GM23248 (cell line): ENCODE results near the gene HAVCR1. TPM values are rescaled to one million over a fixed set of nuclear protein-coding genes. Genes with fewer than 3 reads are reported as not detected.

Source experiments
- DNase-seq: peaks from one replicate; pipeline ENCODE4 v3.0.0-alpha.2; 2015
- H2AFZ ChIP-seq: fragments of 200-600 bp; sonication (generic); 2 replicates; pipeline ENCODE4 v1.6.1; 2016; ENCODE audit warnings: antibody characterized with exemption
- H3F3A ChIP-seq: fragments of 200-600 bp; sonication (generic); 2 replicates; pipeline ENCODE4 v1.6.1; 2016; ENCODE audit warnings: mild to moderate bottlenecking, antibody characterized with exemption, mixed run types; ENCODE audit not compliant: insufficient read depth
- H3K27ac ChIP-seq: fragments of 200-600 bp; sonication (generic); 2 replicates; pipeline ENCODE4 v1.5.1; 2016; ENCODE audit warnings: mild to moderate bottlenecking
- H3K27me3 ChIP-seq: fragments of 200-600 bp; sonication (generic); replicated peaks from 2 replicates; pipeline ENCODE4 v1.6.1; 2016; ENCODE audit warnings: mild to moderate bottlenecking; ENCODE audit not compliant: insufficient read depth
- H3K36me3 ChIP-seq: fragments of 200-600 bp; sonication (generic); 2 replicates; pipeline ENCODE4 v1.6.1; 2016; ENCODE audit warnings: low read depth, mild to moderate bottlenecking
- H3K4me1 ChIP-seq: fragments of 200-600 bp; sonication (generic); 2 replicates; pipeline ENCODE4 v1.6.1; 2016; ENCODE audit warnings: mild to moderate bottlenecking; ENCODE audit not compliant: insufficient read depth
- H3K4me2 ChIP-seq: fragments of 200-600 bp; sonication (generic); one replicate; pipeline ENCODE4 v1.6.1; 2016; ENCODE audit warnings: mild to moderate bottlenecking; ENCODE audit not compliant: unreplicated experiment
- H3K4me3 ChIP-seq: fragments of 200-600 bp; sonication (generic); 2 replicates; pipeline ENCODE4 v1.5.1; 2016; ENCODE audit warnings: mild to moderate bottlenecking
- H3K79me2 ChIP-seq: fragments of 200-600 bp; sonication (generic); 2 replicates; pipeline ENCODE4 v1.6.1; 2016; ENCODE audit warnings: mild to moderate bottlenecking; ENCODE audit not compliant: insufficient read depth
- H3K9ac ChIP-seq: fragments of 200-600 bp; sonication (generic); 2 replicates; pipeline ENCODE4 v1.6.1; 2016; ENCODE audit warnings: mild to moderate bottlenecking
- H3K9me2 ChIP-seq: fragments of 200-600 bp; sonication (generic); 2 replicates; pipeline ENCODE4 v1.6.1; 2016; ENCODE audit warnings: mixed run types, mild to moderate bottlenecking, moderate library complexity; ENCODE audit not compliant: insufficient read depth
- H3K9me3 ChIP-seq: fragments of 200-600 bp; sonication (generic); one replicate; pipeline ENCODE4 v1.6.1; 2017; ENCODE audit warnings: low read depth
- H4K20me1 ChIP-seq: fragments of 200-600 bp; sonication (generic); 2 replicates; pipeline ENCODE4 v1.6.0; 2016; ENCODE audit not compliant: insufficient read depth
- EZH2 ChIP-seq: fragments of 200-600 bp; sonication (generic); IDR thresholded peaks from 2 replicates; pipeline ENCODE4 v1.6.1; 2018; ENCODE audit warnings: antibody characterized with exemption, mild to moderate bottlenecking; ENCODE audit not compliant: insufficient read depth, poor library complexity, severe bottlenecking
- EZH2phosphoT487 ChIP-seq: fragments of 200-600 bp; sonication (generic); IDR thresholded peaks from 2 replicates; pipeline ENCODE4 v1.6.1; 2018; ENCODE audit warnings: antibody characterized with exemption, moderate library complexity, mild to moderate bottlenecking, low read depth; ENCODE audit not compliant: insufficient read depth
- WGBS, 2 experiments: methylation state at CpG; one replicate each; pipeline ENCODE4 v1.1.6; 2015 to 2017; ENCODE audit warnings: low lambda C conversion rate in 2 of 2, low coverage in 1 of 2; ENCODE audit errors: missing lambda C conversion rate in 2 of 2; 5-methylcytosine and 5-hydroxymethylcytosine counted together
- in situ Hi-C: fragments of 300-500 bp; cut with MboI; formaldehyde crosslinking; loops from 2 replicates; pipeline ENCODE4 v1.15.0; 2020
- polyA plus RNA-seq: library from polyadenylated mRNA; unstranded; fragments of >200 nt; fragmentation: Nextera tagmentation; extraction: Ambion mirVana; gene quantifications from 2 replicates; pipeline ENCODE4 v1.2.1, GENCODE V29; 2016
- total RNA-seq: library from RNA; depleted of rRNA; stranded (reverse); fragments of >200 nt; shearing (Covaris generic); gene quantifications from 2 replicates; pipeline ENCODE4 v1.2.3, GENCODE V29; 2014

HAVCR1 gene
- total and polyA plus RNA-seq, 2 experiments from 2014 or later: not detected

DNA sequence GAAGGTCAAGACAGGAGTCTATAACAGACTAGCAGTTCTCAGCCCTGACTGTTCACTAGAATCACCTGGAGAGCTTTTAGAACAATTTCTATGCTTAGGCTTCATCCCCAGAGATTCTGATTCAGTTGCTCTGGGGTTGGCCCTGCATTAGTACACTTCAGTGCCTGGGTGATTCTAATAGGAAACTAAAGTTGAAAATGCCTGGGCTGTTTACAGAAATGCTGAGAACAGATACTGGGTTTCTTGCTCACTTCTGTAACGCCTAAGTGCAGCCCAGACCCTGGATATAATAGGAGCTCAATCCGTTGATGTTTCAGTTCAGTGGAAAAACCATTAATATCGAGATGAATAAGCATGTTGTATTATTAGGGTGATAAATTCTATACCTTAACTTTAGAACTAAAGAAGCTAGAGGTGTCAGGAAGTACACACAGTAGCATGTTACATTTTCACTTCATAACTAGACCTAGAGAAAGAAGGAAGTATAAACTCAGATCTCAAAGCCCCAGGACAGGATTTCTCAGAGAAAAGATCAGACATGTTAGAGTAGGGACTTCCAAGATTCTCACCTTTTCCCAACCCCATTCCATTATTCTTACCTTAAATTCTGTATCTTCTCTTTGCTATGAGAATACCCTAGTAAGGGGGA is 29.6 kb upstream of the HAVCR1 start:
- Histone ChIP-seq H2AFZ (no peak overlapping the region), H3K9me2 (no peaks in the 10 kb centered on the region), H3F3A (no peaks in the 10 kb centered on the region), H3K27ac (no peak overlapping the region), H3K36me3 (no peaks in the 10 kb centered on the region), H3K4me3 (no peak overlapping the region), H4K20me1 (no peaks in the 10 kb centered on the region), H3K9me3 (no peaks in the 10 kb centered on the region), H3K27me3 (0 out of 2 replicates have a peak, but pooled peaks cover 6% of the 10 kb centered on the region), H3K79me2 (no peaks in the 10 kb centered on the region), H3K4me2 (no peak overlapping the region), H3K4me1 (no peaks in the 10 kb centered on the region), H3K9ac (no peak overlapping the region)
- in situ Hi-C loops: no loop called here
- no peak for DNase-seq
- TF ChIP-seq EZH2phosphoT487: no peak
- no peak for TF ChIP-seq EZH2
- 36 to 41% methylated on average over 3 of the region's 3 CpGs for WGBS, 2 experiments

DNA sequence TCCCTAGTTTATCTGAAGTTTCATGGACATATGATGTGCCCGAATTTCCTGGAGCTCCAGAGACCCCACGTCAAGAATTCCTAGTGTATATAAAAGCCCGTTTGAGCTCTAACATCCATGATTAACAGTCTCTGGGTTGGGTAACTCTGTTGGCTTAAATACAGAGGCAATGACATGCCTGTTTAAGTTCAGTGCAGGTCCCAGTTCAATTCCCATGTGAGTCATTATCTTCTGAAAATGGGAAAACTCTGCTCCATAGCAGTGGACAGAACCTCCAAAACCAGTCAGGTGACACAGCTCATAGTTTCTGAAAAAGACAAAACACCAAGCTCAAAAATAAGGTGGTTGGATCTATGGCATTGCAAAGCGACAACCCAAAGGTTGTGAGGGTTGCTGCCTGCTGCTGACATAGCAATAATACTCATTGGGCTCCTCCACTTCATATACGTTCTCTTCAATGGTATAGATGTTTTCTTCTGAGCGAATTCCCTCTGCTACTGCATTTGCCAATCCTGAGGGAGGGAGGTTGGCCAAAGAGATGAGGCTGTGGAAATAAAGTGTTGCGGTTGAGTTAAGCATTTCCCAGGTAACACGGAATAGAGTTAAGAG is 27.9 kb upstream of the HAVCR1 start:
- no peaks in the 10 kb centered on the region for H3K9me3 ChIP-seq
- no peaks in the 10 kb centered on the region for H3K9me2 ChIP-seq
- in situ Hi-C loops: no loop called here
- H3K27me3 ChIP-seq: 0 out of 2 replicates have a peak, but pooled peaks cover 6% of the 10 kb centered on the region
- no peak for DNase-seq
- H3K4me3 ChIP-seq: no peak overlapping the region
- H3K4me1 ChIP-seq: no peaks in the 10 kb centered on the region
- WGBS, 2 experiments: 49 to 55% methylated on average over 8 of the region's 8 CpGs
- H3K27ac ChIP-seq: no peak overlapping the region
- no peak overlapping the region for H3K4me2 ChIP-seq
- no peak overlapping the region for H3K9ac ChIP-seq
- TF ChIP-seq EZH2: no peak
- no peak for TF ChIP-seq EZH2phosphoT487
- no peaks in the 10 kb centered on the region for H4K20me1 ChIP-seq
- no peaks in the 10 kb centered on the region for H3F3A ChIP-seq
- no peaks in the 10 kb centered on the region for H3K79me2 ChIP-seq
- no peaks in the 10 kb centered on the region for H3K36me3 ChIP-seq
- H2AFZ ChIP-seq: no peak overlapping the region

DNA sequence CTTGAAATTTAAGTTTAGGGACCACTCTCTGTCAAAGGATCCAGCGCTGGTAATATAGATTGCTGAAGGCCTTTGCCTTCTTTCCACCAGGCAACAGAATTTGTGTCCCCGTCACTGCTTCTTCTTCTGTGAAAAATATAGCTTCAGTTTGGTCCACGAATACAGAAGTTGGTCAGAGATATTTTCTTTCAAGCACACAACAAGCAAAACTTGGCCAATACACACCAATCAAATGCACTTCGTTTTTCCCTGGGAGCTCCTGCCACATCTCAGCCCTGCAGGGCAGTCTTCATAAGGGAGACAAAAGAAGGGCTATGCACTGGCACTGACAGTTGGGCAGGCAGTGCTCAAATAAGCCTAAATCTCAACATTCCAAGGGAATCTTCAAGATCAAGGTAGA is 27.0 kb upstream of the HAVCR1 start:
- Histone ChIP-seq H3K36me3 (no peaks in the 10 kb centered on the region), H4K20me1 (no peaks in the 10 kb centered on the region), H3K4me1 (no peaks in the 10 kb centered on the region), H2AFZ (no peak overlapping the region), H3K4me3 (no peak overlapping the region), H3K9me3 (no peaks in the 10 kb centered on the region), H3F3A (no peaks in the 10 kb centered on the region), H3K27me3 (0 out of 2 replicates have a peak, but pooled peaks cover 6% of the 10 kb centered on the region), H3K27ac (no peak overlapping the region), H3K4me2 (no peak overlapping the region), H3K79me2 (no peaks in the 10 kb centered on the region), H3K9me2 (no peaks in the 10 kb centered on the region), H3K9ac (no peak overlapping the region)
- in situ Hi-C loops: no loop called here
- TF ChIP-seq EZH2phosphoT487: no peak
- TF ChIP-seq EZH2: no peak
- 39 to 42% methylated on average over 4 of the region's 4 CpGs for WGBS, 2 experiments
- DNase-seq: no peak

DNA sequence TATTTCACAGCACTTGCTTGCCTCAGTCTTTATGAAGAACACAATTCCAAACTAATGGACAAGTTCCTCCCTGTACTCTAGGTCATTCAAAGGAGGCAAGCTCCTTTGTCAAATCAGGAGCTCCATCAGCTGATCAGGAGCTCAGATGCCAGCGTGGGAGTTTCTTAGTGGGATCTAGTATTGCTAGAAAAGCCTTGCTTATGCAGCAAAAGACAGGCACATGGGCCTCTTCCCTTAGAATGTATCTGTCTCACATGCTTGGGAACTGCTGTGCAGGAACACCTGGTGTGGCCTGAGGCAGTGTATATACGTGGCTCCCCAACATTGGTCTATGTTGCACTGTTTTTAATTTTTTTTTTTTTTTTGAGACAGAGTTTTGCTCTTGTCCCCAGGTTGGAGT is 21.4 kb upstream of the HAVCR1 start:
- Histone ChIP-seq H3F3A (no peaks in the 10 kb centered on the region), H3K4me1 (no peaks in the 10 kb centered on the region), H3K27me3 (no peaks in the 10 kb centered on the region), H4K20me1 (no peaks in the 10 kb centered on the region), H3K9ac (no peak overlapping the region), H3K79me2 (no peaks in the 10 kb centered on the region), H3K36me3 (no peaks in the 10 kb centered on the region), H3K4me2 (no peak overlapping the region), H2AFZ (no peak overlapping the region), H3K27ac (no peak overlapping the region), H3K9me2 (no peaks in the 10 kb centered on the region), H3K9me3 (no peaks in the 10 kb centered on the region), H3K4me3 (no peak overlapping the region)
- 39 to 44% methylated on average over 2 of the region's 2 CpGs for WGBS, 2 experiments
- TF ChIP-seq EZH2phosphoT487 (no peak), EZH2 (no peak)
- in situ Hi-C loops: no loop called here
- DNase-seq: no peak
